GM18870 (cell line): Measurements from ENCODE around the gene MIGA1.
"Not testable (repeated sequence)": the region's sequence is repeated elsewhere in the genome, so short reads cannot be mapped to it uniquely, and the experiment has no call there.

Experiments used
- ATAC-seq: cut with Tn5 transposase; IDR thresholded peaks from one replicate; pipeline ENCODE4 v1.9.1; 2021; ENCODE audit warnings: moderate library complexity; ENCODE audit not compliant: unreplicated experiment

MIGA1 gene

DNA sequence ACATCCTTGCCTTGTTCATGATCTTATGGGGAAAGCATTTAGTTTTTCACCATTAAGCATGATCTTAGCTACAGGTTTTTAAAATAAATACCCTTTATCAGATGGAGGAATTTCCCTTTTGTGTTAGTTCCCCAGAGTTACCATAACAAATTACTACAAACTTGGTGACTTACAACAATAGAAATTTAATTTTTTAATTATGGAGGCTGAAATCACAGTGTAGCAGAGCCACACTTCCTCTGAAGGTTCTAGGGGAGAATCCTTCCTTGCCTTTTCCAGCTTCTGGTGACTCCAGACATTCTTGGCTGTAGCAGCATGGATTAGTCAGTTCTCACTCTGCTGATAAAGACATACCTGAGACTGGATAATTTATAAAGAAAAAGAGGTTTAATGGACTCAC lies 18.5 kb downstream of the MIGA1 start:
- no peak for ATAC-seq

DNA sequence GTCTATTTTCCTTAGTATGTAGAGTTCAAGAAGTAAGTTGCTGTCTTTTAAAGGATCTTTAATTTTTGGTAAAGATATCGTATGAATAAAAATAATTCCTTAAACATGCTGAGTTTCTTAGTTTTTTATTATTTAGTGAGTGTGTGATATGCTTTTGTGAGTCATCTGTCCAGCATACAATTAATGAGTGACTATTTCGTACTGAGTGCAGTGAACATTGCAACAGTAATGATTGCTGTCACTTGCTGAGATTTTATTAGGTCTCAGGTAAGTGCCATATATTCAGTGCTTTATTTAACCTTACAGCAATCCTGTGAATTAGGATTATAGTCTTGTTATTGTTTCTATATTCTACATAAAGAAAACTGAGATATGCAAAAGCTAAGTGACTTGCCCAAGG lies 22.6 kb downstream of the MIGA1 start:
- no peak for ATAC-seq

DNA sequence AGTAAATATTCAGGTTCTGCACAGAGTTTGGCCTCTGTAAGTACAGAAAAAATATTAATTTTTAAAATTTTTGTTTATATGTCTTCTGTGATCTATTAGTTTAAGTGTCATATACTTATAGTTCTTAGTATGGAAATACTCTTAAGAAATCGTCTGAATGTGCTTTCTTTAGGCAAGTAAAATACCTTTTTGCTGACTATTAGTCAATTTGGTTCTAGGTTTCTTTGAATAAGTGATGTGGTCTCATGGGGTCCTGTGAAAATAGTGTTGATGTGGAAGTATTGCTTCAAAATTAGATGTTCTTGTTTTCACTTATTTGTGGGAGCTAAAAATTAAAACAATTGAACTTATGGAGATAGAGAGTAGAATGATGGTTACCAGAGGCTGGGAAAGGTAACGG lies 23.9 kb downstream of the MIGA1 start:
- no peak for ATAC-seq

- ATAC-seq: not testable (repeated sequence)
These were observed 30.5 kb downstream of the MIGA1 start for GRCh38 chr1:77809787-77810462.

GRCh38 chr1:77811589-77811988 lies 32.1 kb downstream of the MIGA1 start:
- not testable (repeated sequence) for ATAC-seq

DNA sequence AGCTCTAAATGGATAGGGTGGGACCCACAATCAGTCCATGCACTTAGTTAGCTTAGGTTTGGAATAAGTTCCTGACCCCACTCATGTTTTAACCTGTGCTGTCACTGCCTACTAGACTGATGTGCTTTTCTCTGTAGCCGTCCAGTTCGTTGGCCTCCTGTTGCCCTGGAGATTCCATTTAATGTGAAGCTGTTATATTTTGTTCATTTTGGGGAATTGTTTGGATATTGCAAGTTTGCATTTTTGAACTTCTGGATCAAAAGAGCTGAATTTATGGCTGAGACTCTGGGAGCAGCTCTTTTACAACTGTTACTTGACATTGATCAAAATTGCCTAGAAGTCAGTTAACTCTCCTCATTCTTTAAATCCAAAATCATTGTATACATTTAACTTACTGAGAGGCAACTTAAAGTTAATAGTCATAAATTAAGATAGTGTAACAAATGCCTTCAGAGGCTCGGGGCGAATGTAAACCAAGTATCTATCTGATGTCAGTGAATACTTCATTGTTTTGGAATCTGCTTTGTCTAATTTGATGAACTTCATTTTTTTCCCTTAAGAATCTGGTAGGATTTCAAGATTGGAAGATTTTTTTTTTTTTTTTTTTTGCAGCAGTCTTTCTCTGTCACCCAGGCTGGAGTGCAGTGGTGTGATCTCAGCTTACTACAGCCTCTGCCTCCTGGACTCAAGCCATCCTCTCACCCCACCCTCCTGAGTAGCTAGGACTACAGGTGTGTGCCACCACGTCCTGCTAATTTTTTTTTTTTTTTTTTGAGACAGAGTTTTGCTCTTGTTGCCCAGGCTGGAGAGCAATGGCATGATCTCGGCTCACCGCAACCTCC lies 38.1 kb downstream of the MIGA1 start:
- ATAC-seq: no peak

DNA sequence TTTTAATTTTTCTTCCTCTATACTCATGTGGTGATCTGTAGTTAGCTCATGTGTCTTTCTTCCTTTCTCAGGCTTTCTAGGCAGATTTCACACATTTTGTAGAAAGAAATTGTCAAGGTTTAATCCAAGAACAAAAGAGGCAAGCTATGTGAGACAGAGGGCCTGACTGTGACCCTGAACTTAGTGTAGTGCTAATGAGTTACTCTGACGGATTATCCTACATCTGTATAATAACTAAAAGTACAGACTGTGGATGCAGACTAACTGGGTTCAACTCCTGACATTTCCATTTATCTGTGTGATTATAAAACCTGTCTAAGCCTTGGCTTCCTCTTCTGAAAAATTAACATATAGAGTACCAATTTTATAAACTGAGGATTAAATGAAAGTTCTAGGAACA lies 40.7 kb downstream of the MIGA1 start:
- no peak for ATAC-seq

DNA sequence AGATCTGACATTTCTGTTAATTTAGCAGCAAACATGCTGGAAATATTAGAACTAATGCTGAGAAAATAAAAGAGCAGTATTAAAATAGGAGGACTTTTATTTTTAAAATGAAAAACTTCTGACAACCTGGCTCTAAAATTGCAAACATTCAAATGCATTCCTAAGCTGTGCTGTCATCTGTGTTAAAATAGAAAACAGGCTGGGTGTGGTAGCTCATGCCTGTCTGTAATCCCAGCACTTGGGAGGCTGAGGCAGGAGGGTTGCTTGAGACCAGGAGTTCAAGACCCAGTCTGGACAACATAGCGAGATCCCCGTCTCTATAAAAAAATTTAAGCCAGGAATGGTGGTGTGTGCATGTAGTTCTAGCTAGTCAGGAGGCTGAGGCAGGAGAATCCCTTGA lies 44.6 kb downstream of the MIGA1 start:
- ATAC-seq: no peak

DNA sequence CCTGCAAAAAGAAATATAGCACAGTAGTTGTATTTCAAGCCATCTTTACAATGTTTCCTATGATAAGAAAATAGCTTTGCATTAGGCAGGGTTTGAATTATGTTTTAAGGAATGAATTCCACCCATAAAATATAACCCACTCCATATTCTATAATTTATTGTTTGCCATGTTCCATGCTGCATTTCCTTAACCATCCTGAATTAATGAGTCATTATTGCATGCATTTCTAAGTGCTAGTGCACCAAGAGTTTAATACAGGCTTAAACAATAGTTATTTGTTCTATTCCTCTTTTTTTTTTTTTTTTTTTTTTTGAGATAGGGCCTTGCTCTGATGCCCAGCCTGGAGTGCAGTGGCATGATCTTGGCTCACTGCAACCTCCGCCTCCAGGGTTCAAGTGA lies 45.2 kb downstream of the MIGA1 start:
- no peak for ATAC-seq

DNA sequence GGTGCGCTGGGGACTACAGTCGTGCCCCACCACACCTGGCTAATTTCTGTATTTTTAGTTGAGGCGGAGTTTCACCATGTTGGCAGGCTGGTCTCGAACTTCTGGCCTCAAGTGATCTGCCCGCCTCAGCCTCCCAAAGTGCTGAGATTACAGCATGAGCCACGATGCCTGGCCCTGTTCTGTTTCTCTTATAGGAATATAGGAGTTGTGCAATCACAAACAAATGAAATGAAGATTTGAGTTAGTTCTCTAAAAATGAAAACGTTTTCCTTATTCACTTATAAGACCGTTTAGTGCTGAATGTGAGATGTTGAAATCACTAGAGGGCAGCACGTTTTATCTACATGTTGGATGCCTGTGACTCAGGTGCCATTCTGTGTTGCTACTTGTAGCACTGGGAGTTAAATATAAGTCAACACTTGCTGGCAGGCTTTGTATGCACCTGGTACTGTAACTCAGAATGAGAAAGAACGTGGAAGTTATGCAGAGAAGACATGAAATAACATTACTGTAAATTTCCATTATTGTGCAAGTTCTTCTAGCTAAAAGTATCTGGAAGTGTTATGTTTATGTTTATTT lies 45.8 kb downstream of the MIGA1 start:
- ATAC-seq: peak; percentile 45

DNA sequence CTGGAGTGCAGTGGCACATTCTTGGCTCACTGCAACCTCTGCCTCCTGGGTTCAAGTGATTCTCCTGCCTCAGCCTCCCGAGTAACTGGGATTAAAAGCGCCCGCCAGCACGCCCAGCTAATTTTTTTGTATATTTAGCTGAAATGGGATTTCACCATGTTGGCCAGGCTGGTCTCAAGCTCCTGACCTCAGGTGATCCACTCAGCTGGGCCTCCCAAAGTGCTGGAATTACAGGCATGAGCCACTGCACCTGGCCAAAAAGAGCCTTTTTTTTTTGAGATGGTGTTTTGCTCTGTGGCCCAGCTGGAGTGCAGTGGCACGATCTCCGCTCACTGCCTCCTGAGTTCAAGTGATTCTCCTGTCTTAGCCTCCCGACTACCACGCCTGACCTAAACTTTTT lies 47.4 kb downstream of the MIGA1 start:
- not testable (repeated sequence) for ATAC-seq

DNA sequence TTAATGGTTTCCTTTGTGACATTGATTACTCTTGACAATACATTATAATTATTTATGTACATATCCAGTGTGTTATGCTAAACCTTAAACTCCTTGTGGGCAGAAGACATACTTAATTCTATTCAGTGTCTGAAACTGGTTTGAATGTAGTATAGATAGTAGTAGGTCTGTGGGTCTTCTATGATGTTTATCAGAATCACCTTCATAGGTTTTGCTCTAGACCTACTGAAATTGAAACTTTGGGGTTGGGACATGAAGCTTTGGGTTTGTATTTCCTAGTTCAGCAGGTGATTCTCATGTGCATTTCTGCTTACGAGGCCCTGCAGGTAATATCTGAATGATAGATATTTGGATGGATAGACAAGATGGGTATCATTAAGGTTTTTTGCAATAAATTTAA lies 48.6 kb downstream of the MIGA1 start:
- ATAC-seq: no peak

GRCh38 chr1:77829851-77830250 lies 50.4 kb downstream of the MIGA1 start:
- ATAC-seq: no peak

- ATAC-seq: no peak
These were observed 51.5 kb downstream of the MIGA1 start for GRCh38 chr1:77830946-77831345.

GRCh38 chr1:77831566-77831965 lies 52.1 kb downstream of the MIGA1 start:
- no peak for ATAC-seq

DNA sequence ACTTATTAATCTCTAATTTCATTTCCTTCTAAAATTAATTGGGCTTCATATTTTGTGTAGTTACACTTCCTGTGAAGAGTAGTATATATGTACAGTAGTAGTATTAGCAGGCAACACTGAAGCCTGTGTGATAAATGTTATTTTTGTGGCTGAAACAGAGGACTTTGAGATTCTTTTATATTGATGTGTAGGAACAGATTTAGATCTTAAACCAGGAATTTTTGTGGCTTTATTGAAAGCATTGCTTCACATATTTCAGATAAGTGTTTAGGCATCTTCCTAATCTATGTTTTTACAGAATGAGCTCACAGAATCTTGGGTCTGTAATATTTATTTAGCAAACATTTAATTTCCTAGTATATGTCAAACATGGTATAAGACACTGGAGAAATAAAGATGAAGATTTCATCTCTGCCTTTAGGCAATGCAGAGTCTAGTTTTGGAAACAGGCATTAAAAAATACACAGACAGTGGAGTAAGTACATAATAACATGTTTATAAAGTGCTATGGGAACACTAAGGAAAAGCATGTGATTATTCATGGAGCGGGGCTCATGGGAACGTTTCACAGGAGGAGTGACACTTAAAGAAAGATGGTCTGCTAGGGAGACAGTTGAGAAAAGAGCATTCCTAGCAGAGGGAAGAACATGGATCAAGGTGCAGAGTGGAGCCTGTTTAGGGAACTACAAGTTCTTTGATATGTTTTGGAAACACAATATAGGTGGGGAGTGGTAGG lies 52.7 kb downstream of the MIGA1 start:
- no peak for ATAC-seq

- no peak for ATAC-seq
These were observed 53.5 kb downstream of the MIGA1 start for GRCh38 chr1:77832901-77833300.

DNA sequence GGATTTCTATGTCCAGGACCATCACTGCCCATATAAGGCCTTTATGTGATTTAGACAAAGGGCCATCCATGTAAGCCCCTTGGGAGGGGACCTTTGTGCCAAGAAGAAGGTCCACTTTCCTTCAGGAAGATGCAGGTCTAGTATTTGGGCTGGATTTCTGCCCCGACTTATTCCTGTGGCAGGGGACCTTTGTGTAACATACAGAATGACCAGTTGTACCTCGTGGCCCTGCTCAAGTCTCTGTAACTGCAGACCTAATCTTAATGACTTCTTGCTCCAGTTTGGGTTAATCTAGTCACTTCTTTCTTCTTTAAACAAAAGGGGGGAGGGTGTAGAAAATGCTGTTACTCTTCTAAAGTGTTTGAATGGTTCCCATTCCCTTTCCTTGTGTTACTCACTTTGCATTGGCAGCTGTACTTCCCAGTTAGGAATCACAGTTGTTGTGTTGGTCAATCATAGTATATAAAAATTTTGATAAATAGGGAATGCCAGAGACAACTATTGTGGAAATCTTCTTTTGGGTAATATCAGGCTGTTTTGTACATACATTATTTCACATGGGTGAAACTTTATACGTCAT lies 54.2 kb downstream of the MIGA1 start:
- no peak for ATAC-seq

DNA sequence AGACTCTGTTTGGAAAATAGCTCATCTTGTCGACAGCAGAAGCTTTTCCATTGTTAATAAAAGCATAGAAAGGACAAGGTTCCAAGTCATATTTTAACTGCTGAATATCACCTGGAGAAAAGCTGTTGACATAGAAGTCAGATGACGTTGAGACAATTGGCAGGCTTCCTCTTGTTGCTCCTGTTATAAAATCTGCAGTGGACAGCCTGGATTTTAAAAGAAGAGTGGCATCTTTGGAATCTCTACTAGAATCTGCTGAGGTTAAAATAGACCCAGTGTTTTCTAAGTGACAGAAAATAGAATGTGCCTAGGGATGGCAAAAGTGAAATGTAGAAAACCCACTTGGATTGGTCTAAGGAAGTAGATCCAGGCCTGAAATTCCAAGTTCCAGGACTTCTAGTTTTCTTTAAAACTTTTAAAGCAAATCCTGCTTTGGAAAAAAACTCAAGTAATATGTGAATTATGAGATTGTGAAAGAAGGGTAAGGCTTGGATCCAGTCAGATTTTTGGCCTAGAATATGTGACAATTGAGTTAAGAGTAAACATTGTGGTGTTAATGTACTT lies 55.4 kb downstream of the MIGA1 start:
- no peak for ATAC-seq

- no peak for ATAC-seq
These were observed 62.1 kb downstream of the MIGA1 start for GRCh38 chr1:77841574-77841973.

DNA sequence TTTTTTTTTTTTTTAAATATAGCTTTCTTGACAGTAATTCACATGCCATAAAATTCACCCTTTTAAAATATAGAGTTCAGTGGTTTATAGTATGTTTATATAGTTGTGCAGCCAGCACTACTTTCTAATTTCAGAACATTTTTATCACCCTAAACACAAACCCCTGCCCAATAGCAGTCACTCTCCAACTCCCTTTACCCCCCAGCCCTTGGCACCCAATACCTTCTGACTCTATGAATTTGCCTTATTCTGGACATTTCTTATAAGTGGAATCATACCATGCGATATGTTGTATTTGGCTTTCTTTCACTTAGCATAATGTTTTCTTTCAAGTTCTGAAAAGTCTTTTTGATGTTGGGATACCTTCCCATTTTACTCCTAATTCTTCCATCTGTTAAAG lies 66.5 kb downstream of the MIGA1 start:
- no peak for ATAC-seq
